NCI-H1436 (cell line): ENCODE data around the gene CADPS2.
A peak's percentile ranks its signal among the peaks of the same experiment; 100 is the strongest.

Experiments
- DNase-seq: peaks from one replicate; lab custom pipeline; 2025; lab: John Stamatoyannopoulos, UW

Gene CADPS2

GRCh38 chr7:122768827-122769226 is 117.4 kb downstream of the CADPS2 start:
- no peak for DNase-seq

GRCh38 chr7:122767339-122767738 is 118.9 kb downstream of the CADPS2 start:
- no peak for DNase-seq

- no peak for DNase-seq
These were observed 119.7 kb downstream of the CADPS2 start for GRCh38 chr7:122766593-122766992.

GRCh38 chr7:122764902-122765301 is 121.4 kb downstream of the CADPS2 start:
- no peak for DNase-seq

- no peak for DNase-seq
These were observed 122.2 kb downstream of the CADPS2 start for GRCh38 chr7:122764020-122764419.

- DNase-seq, result no peak
These were observed 124.2 kb downstream of the CADPS2 start for GRCh38 chr7:122762071-122762470.

- no peak for DNase-seq
These were observed 127.8 kb downstream of the CADPS2 start for GRCh38 chr7:122758501-122758900.

- DNase-seq, result no peak
These were observed 129.4 kb downstream of the CADPS2 start for GRCh38 chr7:122756860-122757259.

- DNase-seq, result no peak
These were observed 130.6 kb downstream of the CADPS2 start for GRCh38 chr7:122755696-122756095.

- DNase-seq, result no peak
These were observed 133.7 kb downstream of the CADPS2 start for GRCh38 chr7:122752583-122752982.

GRCh38 chr7:122750389-122750788 is 135.9 kb downstream of the CADPS2 start:
- DNase-seq, result no peak

- no peak for DNase-seq
These were observed 138.1 kb downstream of the CADPS2 start for GRCh38 chr7:122748195-122748594.

GRCh38 chr7:122746948-122747347 is 139.3 kb downstream of the CADPS2 start:
- DNase-seq, result peak; percentile 73

GRCh38 chr7:122743211-122743610 is 143.0 kb downstream of the CADPS2 start:
- no peak for DNase-seq

GRCh38 chr7:122738947-122739346 is 147.3 kb downstream of the CADPS2 start:
- no peak for DNase-seq

GRCh38 chr7:122736183-122736582 is 150.1 kb downstream of the CADPS2 start:
- DNase-seq, result no peak

- no peak for DNase-seq
These were observed 158.5 kb downstream of the CADPS2 start for GRCh38 chr7:122727759-122728158.

- DNase-seq, result no peak
These were observed 158.9 kb downstream of the CADPS2 start for GRCh38 chr7:122727354-122727753.

- no peak for DNase-seq
These were observed 159.4 kb downstream of the CADPS2 start for GRCh38 chr7:122726881-122727280.

- DNase-seq, result peak; percentile 14
These were observed 161.9 kb downstream of the CADPS2 start for GRCh38 chr7:122724366-122724765.

- no peak for DNase-seq
These were observed 167.2 kb downstream of the CADPS2 start for GRCh38 chr7:122719010-122719578.

GRCh38 chr7:122717356-122718089 is 168.7 kb downstream of the CADPS2 start:
- no peak for DNase-seq

- no peak for DNase-seq
These were observed 171.1 kb downstream of the CADPS2 start for GRCh38 chr7:122715183-122715582.

GRCh38 chr7:122710916-122711315 is 175.3 kb downstream of the CADPS2 start:
- DNase-seq, result no peak
